GM18526 (cell line): ENCODE results near the gene AKT3.

Experiments used
- POLR2A ChIP-seq: IDR thresholded peaks from 3 replicates; pipeline ENCODE4 v1.6.1; 2011; ENCODE audit not compliant: insufficient read length; ENCODE audit errors: extremely low read depth

The AKT3 gene

DNA sequence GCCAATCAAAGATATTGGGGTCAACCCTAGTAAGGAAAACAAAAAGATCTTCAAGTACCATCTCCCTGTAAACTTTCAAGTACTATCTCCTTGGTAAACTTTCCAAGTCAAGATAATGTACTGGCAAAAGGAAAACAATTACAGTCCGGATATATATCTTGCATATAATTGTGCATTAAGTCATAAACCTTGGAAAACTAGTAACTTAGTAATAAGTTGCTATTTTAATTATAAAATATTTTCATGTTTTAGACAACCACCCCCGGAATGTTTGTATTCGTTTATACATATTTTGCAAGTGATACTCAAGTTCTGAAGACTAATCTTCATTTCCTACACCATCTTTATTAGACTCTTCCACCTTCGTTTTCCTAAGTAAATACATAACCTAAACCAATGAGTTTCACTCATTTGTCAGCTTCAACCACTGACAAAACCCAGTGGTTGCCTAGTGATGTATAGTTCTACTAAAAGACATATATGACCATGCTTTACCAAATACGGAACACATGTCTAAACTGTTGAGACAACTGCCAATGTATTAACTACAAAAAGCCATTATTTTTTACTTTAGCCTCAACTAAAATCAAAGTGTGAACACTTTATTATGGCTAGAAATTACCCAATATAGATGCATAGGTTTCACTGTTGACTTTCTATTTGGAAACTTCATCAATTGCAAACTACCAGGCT, 1.7 kb downstream of the AKT3 start:
- no peak for TF ChIP-seq POLR2A

- TF ChIP-seq POLR2A = no peak
These were observed 3.3 kb downstream of the AKT3 start for GRCh38 chr1:243846761-243847160.

- TF ChIP-seq POLR2A = no peak
These were observed 4.2 kb downstream of the AKT3 start for GRCh38 chr1:243845888-243846287.

DNA sequence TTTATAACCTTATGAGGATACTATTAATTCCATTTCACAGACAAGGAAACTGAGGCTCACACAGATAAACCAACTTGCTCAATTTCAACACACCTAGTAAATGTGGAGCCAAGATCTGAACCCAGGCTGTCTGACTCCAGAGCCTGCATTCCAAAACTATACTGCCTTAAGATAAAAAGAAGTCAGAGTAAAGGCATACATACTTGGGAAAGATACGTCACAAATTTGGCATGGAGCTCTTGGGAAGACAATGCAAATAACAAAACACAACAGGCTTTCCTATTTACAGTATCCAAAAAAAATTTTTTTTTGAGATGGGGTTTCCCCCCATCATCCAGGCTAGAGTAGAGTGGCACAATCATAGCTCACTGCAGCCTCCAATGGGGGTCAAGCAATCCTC, 5.9 kb downstream of the AKT3 start:
- TF ChIP-seq POLR2A = no peak

DNA sequence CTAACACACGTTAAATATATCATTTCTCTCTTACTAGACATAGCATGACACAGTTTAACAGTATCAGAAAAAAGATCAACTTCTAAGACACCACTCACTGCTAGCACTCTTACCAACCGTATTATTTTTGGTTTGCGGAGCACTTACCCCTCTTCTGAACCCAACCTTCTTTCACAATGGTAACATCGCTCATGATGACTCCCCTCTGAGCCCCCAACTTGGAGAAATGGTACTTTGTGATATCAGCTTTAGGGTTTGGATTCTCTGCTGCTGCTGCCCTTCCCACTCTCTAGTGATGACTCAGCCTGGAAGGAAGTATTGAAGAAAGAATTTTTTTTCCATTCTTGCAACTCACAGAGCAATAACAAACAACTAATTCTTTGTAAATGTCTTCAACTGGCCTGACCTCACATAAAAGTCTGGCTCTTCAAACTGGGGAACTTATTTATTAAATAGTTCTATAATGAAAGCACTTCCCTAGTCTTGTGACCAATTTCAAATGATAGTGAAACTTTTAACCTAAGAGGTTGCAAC, 7.0 kb downstream of the AKT3 start:
- TF ChIP-seq POLR2A = no peak

DNA sequence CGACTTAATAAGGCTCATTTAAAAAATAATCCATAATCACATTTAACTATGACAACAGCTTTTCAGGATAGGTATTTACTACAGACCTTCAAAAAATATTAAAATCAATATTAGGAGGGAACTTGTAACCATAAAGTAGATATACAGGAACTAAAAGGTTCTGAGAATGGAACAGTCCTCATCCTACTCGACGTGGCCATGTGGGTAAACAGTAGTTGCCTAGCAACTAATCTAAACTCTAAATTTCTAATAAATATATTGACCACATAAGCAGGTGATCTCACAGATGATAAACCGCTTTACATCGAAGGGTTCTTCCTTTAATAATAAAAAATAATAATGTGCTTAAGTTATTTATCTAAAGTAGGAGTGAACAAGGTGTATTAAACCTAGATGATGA, 7.9 kb downstream of the AKT3 start:
- no peak for TF ChIP-seq POLR2A

GRCh38 chr1:243841507-243841906, 8.5 kb downstream of the AKT3 start:
- TF ChIP-seq POLR2A = no peak

DNA sequence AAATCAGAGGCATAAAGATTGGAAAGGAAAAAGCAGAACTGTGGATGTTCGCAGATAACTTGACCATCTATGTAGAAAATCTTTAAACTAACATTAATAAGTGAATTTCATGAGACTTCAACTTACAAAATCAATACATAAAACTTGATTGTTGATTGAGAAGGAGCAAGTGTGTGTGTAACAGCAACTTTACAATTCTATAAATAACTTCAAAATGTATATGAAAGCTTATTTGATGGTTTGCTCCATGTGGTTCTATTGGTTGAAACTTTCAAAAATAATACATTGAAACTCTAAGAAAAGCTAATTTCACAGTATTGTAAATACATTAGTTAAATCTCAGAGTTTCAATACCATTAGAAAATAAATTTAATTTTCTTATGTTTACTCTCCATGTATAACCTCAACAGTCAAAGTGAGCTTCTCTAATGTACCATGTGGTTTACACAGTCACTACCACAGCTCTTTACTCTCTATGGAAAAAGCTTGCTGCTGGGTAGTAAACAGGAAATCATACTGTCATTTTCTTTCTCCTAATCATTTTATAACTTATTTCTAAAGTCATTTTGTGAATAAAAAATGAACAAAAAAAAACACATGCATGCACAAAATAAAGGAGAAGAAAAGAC, 12.0 kb downstream of the AKT3 start:
- no peak for TF ChIP-seq POLR2A

- no peak for TF ChIP-seq POLR2A
These were observed 15.9 kb downstream of the AKT3 start for GRCh38 chr1:243834130-243834529.

DNA sequence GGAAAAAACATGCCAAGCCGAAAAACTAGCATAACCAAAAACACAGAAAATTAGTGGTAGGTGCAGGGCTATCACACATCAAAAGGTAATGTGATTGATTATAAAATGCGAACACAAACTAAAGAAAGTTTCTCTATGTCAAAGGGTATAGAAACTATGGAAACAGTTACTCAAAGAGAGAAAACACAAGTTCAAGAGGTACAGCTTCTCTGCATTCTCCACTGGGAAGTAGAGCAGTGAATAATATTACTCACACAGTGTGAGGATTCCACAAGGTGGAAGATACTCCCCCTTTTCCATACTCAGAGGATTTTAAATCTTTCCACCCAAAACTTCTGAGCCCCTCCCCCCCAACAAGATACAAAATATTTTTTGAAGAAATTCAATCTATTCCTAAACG, 18.6 kb downstream of the AKT3 start:
- TF ChIP-seq POLR2A = no peak

- TF ChIP-seq POLR2A = no peak
These were observed 22.8 kb downstream of the AKT3 start for GRCh38 chr1:243827206-243827605.

DNA sequence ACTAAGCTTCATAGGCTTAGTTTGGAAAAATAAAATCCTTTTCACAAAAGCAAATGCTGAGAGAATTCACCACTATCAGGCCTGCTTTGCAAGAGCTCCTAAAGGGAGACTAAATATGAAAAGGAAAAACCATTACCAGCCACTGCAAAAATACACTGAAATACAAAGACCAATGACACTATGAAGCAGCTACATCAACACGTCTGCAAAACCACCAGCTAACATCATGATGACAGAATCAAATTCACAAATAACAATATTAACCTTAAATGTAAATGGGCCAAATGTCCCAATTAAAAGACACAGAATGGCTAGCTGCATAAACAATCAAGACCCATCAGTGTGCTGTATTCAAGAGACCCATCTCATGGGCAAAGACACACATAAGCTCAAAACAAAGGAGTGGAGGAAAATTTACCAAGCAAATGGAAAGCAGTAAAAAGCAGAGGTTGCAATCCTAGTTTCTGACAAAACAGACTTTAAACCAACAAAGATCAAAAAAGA, 28.8 kb downstream of the AKT3 start:
- TF ChIP-seq POLR2A = no peak

GRCh38 chr1:243819438-243819839, 30.6 kb downstream of the AKT3 start:
- no peak for TF ChIP-seq POLR2A

- TF ChIP-seq POLR2A = no peak
These were observed 31.1 kb downstream of the AKT3 start for GRCh38 chr1:243818978-243819377.

- TF ChIP-seq POLR2A = no peak
These were observed 35.3 kb downstream of the AKT3 start for GRCh38 chr1:243814718-243815117.

DNA sequence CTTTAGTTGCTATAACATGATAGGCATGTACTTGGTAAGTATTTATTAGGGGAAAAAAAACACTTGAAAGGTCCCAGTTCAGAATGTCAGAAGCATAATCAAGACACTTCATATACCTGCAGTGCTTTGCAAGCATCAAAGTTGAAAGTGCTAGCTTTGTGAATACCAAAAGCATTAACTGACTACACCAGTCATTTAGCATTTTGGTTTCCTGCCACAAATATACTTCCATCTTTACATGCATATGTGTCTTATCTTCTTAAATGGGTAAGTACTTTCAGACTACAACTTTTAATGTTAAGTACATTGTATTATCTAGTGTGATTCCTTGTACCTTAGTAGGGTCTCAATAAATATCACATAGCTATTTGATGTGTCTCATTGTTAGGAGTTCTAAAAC, 43.7 kb downstream of the AKT3 start:
- no peak for TF ChIP-seq POLR2A
